Measurements from ENCODE around the gene KIAA0408.

KIAA0408 gene

GRCh38 chr6:127451388-127451787 is 7.8 kb downstream of the KIAA0408 start:
- H2AFZ ChIP-seq (ENCODE audit: low read length) = no peak overlapping the region
- no peaks in the 10 kb centered on the region for H3K36me3 ChIP-seq (replicated peaks; ENCODE audit: insufficient read depth, low read length)
- H3K4me2 ChIP-seq (ENCODE audit: low read depth, low read length) = no peak overlapping the region
- DNase-seq = no peak
- H3K4me1 ChIP-seq (ENCODE audit: low read length) = no peaks in the 10 kb centered on the region
- H3K27me3 ChIP-seq (replicated peaks; ENCODE audit: insufficient read depth, low read length) = no peaks in the 10 kb centered on the region
- no peak overlapping the region for H3K9ac ChIP-seq (ENCODE audit: low read length)
- H3K9me2 ChIP-seq (replicated peaks; ENCODE audit: insufficient read depth, low read length) = no peaks in the 10 kb centered on the region
- H3K79me2 ChIP-seq (ENCODE audit: low read length) = no peaks in the 10 kb centered on the region
- H3K4me3 ChIP-seq (ENCODE audit: low read length) = no peak overlapping the region
- H4K20me1 ChIP-seq (ENCODE audit: insufficient read depth, low read length) = no peaks in the 10 kb centered on the region
- no peak overlapping the region for H3K27ac ChIP-seq (ENCODE audit: low read length)
- no peaks in the 10 kb centered on the region for H3F3A ChIP-seq (ENCODE audit: insufficient read depth, low read length)
- no peaks in the 10 kb centered on the region for H3K9me3 ChIP-seq (replicated peaks; ENCODE audit: insufficient read depth, low read length)
- TF ChIP-seq CTCF (IDR thresholded peaks at IDR 0.05; ENCODE audit: low read length) (no peak), EZH2 (optimal IDR thresholded peaks at IDR 0.05; ENCODE audit: low read depth, low read length) (no peak), EZH2phosphoT487 (IDR thresholded peaks at IDR 0.05; ENCODE audit: low read length) (no peak)

GRCh38 chr6:127447780-127448179 is 11.4 kb downstream of the KIAA0408 start:
- Histone ChIP-seq H3K79me2 (ENCODE audit: low read length) (no peaks in the 10 kb centered on the region), H3K9me3 (replicated peaks; ENCODE audit: insufficient read depth, low read length) (no peaks in the 10 kb centered on the region), H3K4me1 (ENCODE audit: low read length) (no peaks in the 10 kb centered on the region), H3K4me3 (ENCODE audit: low read length) (no peak overlapping the region), H3K27me3 (replicated peaks; ENCODE audit: insufficient read depth, low read length) (no peaks in the 10 kb centered on the region), H3K9ac (ENCODE audit: low read length) (no peak overlapping the region), H3K27ac (ENCODE audit: low read length) (no peak overlapping the region), H3K36me3 (replicated peaks; ENCODE audit: insufficient read depth, low read length) (no peaks in the 10 kb centered on the region), H3F3A (ENCODE audit: insufficient read depth, low read length) (no peaks in the 10 kb centered on the region), H3K4me2 (ENCODE audit: low read depth, low read length) (no peak overlapping the region), H2AFZ (ENCODE audit: low read length) (no peak overlapping the region), H4K20me1 (ENCODE audit: insufficient read depth, low read length) (no peaks in the 10 kb centered on the region), H3K9me2 (replicated peaks; ENCODE audit: insufficient read depth, low read length) (no peaks in the 10 kb centered on the region)
- TF ChIP-seq EZH2phosphoT487 (IDR thresholded peaks at IDR 0.05; ENCODE audit: low read length) = no peak
- no peak for TF ChIP-seq EZH2 (optimal IDR thresholded peaks at IDR 0.05; ENCODE audit: low read depth, low read length)
- TF ChIP-seq CTCF (IDR thresholded peaks at IDR 0.05; ENCODE audit: low read length) = no peak
- no peak for DNase-seq

GRCh38 chr6:127446356-127446755 is 12.8 kb downstream of the KIAA0408 start:
- H2AFZ ChIP-seq (ENCODE audit: low read length) = no peak overlapping the region
- H3K27me3 ChIP-seq (replicated peaks; ENCODE audit: insufficient read depth, low read length) = no peaks in the 10 kb centered on the region
- TF ChIP-seq EZH2 (optimal IDR thresholded peaks at IDR 0.05; ENCODE audit: low read depth, low read length) = no peak
- no peak for TF ChIP-seq CTCF (IDR thresholded peaks at IDR 0.05; ENCODE audit: low read length)
- TF ChIP-seq EZH2phosphoT487 (IDR thresholded peaks at IDR 0.05; ENCODE audit: low read length) = no peak

More at GRCh38 chr6:127446356-127446755, 12.8 kb downstream of the KIAA0408 start:
- no peaks in the 10 kb centered on the region for H3K36me3 ChIP-seq (replicated peaks; ENCODE audit: insufficient read depth, low read length)
- H3K9ac ChIP-seq (ENCODE audit: low read length) = no peak overlapping the region
- no peak overlapping the region for H3K4me2 ChIP-seq (ENCODE audit: low read depth, low read length)
- no peaks in the 10 kb centered on the region for H3K79me2 ChIP-seq (ENCODE audit: low read length)
- no peak for DNase-seq
- no peaks in the 10 kb centered on the region for H3K9me3 ChIP-seq (replicated peaks; ENCODE audit: insufficient read depth, low read length)
- no peaks in the 10 kb centered on the region for H3K4me1 ChIP-seq (ENCODE audit: low read length)
- no peaks in the 10 kb centered on the region for H3F3A ChIP-seq (ENCODE audit: insufficient read depth, low read length)
- H4K20me1 ChIP-seq (ENCODE audit: insufficient read depth, low read length) = no peaks in the 10 kb centered on the region
- no peaks in the 10 kb centered on the region for H3K9me2 ChIP-seq (replicated peaks; ENCODE audit: insufficient read depth, low read length)
- no peak overlapping the region for H3K4me3 ChIP-seq (ENCODE audit: low read length)
- no peak overlapping the region for H3K27ac ChIP-seq (ENCODE audit: low read length)

Measured in MM.1S (cell line).